Endothelial cell of umbilical vein (primary cell): ENCODE data around the gene ENO4. TPM values are rescaled to one million over a fixed set of nuclear protein-coding genes. Genes with fewer than 3 reads are reported as not detected.

Source experiments
- BruUV-seq: library from RNA; stranded (reverse); fragments of 400-500 nt; replicated peaks from 2 replicates; lab custom pipeline; 2021; lab: Mats Ljungman, UMichigan
- CTCF ChIA-PET: fragments of 300-600, 350-600 bp; sonication (Branson Sonifier 250); formaldehyde crosslinking; loops from one replicate; lab custom pipeline; 2021; ENCODE audit warnings: antibody characterized with exemption, inconsistent platforms; lab: Charles Lee
- POLR2A ChIA-PET: fragments of 300-600, 350-600 bp; sonication (Branson Sonifier 250); formaldehyde crosslinking; loops from one replicate; lab custom pipeline; 2021; ENCODE audit warnings: antibody characterized with exemption, inconsistent platforms; lab: Charles Lee
- DNase-seq: peaks from one replicate; pipeline ENCODE4 v3.0.0-alpha.2; 2011; ENCODE audit warnings: low read depth, low spot score
- FAIRE-seq: peaks from 2 replicates; lab custom pipeline; 2011; peaks lifted over from hg19 to GRCh38; lab: Jason Lieb, UNC
- H2AFZ ChIP-seq: 2 replicates; pipeline ENCODE4 v1.6.0; 2012; ENCODE audit warnings: low read depth, low read length, control low read depth, inconsistent platforms
- H3K27ac ChIP-seq: 2 replicates; pipeline ENCODE4 v1.5.1; 2011; ENCODE audit warnings: low read depth, mild to moderate bottlenecking, control low read depth, low read length, moderate library complexity; ENCODE audit not compliant: insufficient read depth
- H3K27me3 ChIP-seq, 2 experiments: 2 replicates each; pipeline versions ENCODE4 v1.6.0 to v1.6.1; 2011; ENCODE audit warnings: low read length in 2 of 2, mixed read lengths in 1 of 2; ENCODE audit not compliant: control insufficient read depth in 2 of 2, insufficient read depth in 2 of 2
- H3K36me3 ChIP-seq, 2 experiments: 2 replicates in 1 of 2; 3 replicates in 1 of 2; pipeline ENCODE4 v1.5.1; 2011; ENCODE audit warnings: low read length in 2 of 2, mild to moderate bottlenecking in 1 of 2, moderate library complexity in 1 of 2; ENCODE audit not compliant: control insufficient read depth in 2 of 2, insufficient read depth in 2 of 2; ENCODE audit errors: extremely low read depth in 1 of 2
- H3K4me1 ChIP-seq: 3 replicates; pipeline ENCODE4 v1.5.1; 2011; ENCODE audit warnings: mild to moderate bottlenecking, low read length; ENCODE audit not compliant: control insufficient read depth, insufficient read depth; ENCODE audit errors: extremely low read depth
- H3K4me2 ChIP-seq: 2 replicates; pipeline ENCODE4 v1.6.1; 2011; ENCODE audit warnings: low read length, control low read depth, mixed read lengths; ENCODE audit not compliant: insufficient read depth
- H3K4me3 ChIP-seq, 3 experiments: fragments of 200-600 bp in 1 of 3; sonication (generic), shearing (Covaris generic) in 1 of 3; replicated peaks in 1 of 3; 2 replicates each; pipeline ENCODE4 v1.5.1; 2011 to 2016; ENCODE audit warnings: control low read depth in 3 of 3, low read length in 3 of 3, mild to moderate bottlenecking in 2 of 3, inconsistent platforms in 1 of 3, low read depth in 1 of 3, moderate library complexity in 1 of 3; ENCODE audit not compliant: insufficient read depth in 1 of 3
- H3K79me2 ChIP-seq: 2 replicates; pipeline ENCODE4 v1.6.0; 2012; ENCODE audit warnings: low read length, inconsistent platforms; ENCODE audit not compliant: control insufficient read depth, insufficient read depth
- H3K9ac ChIP-seq: replicated peaks from 2 replicates; pipeline ENCODE3; 2011; ENCODE audit warnings: low read length, control low read depth; ENCODE audit not compliant: insufficient read depth; ENCODE audit errors: extremely low read depth
- H3K9me1 ChIP-seq: replicated peaks from 3 replicates; pipeline ENCODE4 v1.6.0; 2011; ENCODE audit warnings: mild to moderate bottlenecking, low read length; ENCODE audit not compliant: control insufficient read depth, insufficient read depth; ENCODE audit errors: extremely low read depth
- H3K9me3 ChIP-seq: replicated peaks from 2 replicates; pipeline ENCODE4 v1.5.1; 2012; ENCODE audit warnings: low read length, inconsistent platforms; ENCODE audit not compliant: control insufficient read depth, insufficient read depth
- H4K20me1 ChIP-seq: replicated peaks from 2 replicates; pipeline ENCODE3; 2011; ENCODE audit warnings: mild to moderate bottlenecking, low read length; ENCODE audit not compliant: control insufficient read depth, insufficient read depth; ENCODE audit errors: extremely low read depth
- CTCF ChIP-seq, 2 donors: IDR thresholded peaks; 1 replicate in 1 of 2; 2 replicates in 1 of 2; pipeline ENCODE4 v1.5.1; 2011; ENCODE audit warnings: low read length in 2 of 2, mild to moderate bottlenecking in 2 of 2, moderate library complexity in 2 of 2, control low read depth in 1 of 2, inconsistent platforms in 1 of 2, low read depth in 1 of 2; ENCODE audit not compliant: insufficient read depth in 1 of 2; ENCODE audit errors: extremely low read depth in 1 of 2
- EZH2 ChIP-seq: IDR thresholded peaks from 2 replicates; pipeline ENCODE4 v1.6.1; 2012; ENCODE audit warnings: borderline replicate concordance, low read depth, mild to moderate bottlenecking, moderate library complexity, low read length, inconsistent platforms; ENCODE audit not compliant: severe bottlenecking
- FOS ChIP-seq: IDR thresholded peaks from 2 replicates; pipeline ENCODE4 v1.6.1; 2011; ENCODE audit warnings: mild to moderate bottlenecking, low read length, moderate library complexity, borderline replicate concordance; ENCODE audit not compliant: insufficient read depth
- GATA2 ChIP-seq: IDR thresholded peaks from 2 replicates; pipeline ENCODE4 v1.7.0; 2011; ENCODE audit warnings: low read depth, mild to moderate bottlenecking, moderate library complexity, mixed read lengths, low read length; ENCODE audit not compliant: insufficient read length, insufficient read depth
- JUN ChIP-seq: IDR thresholded peaks from 2 replicates; pipeline ENCODE4 v1.6.1; 2011; ENCODE audit warnings: borderline replicate concordance, low read depth; ENCODE audit not compliant: insufficient read length, insufficient read depth
- MYC ChIP-seq: IDR thresholded peaks from one replicate; pipeline ENCODE4 v1.6.1; 2011; ENCODE audit warnings: mild to moderate bottlenecking, low read depth, low read length
- POLR2A ChIP-seq: IDR thresholded peaks from 2 replicates; pipeline ENCODE4 v1.6.1; 2012; ENCODE audit warnings: low read depth, mild to moderate bottlenecking, control low read depth, low read length
- POLR2AphosphoS5 ChIP-seq: IDR thresholded peaks from 2 replicates; pipeline ENCODE4 v1.6.1; 2012; ENCODE audit warnings: low read depth, mild to moderate bottlenecking, control low read depth, low read length, moderate library complexity; ENCODE audit not compliant: insufficient read depth
- dilution Hi-C: fragments of 300-500 bp; cut with MboI; formaldehyde crosslinking; loops from one replicate; pipeline ENCODE4 v1.15.0; 2019; ENCODE audit warnings: low sequenced_read_pairs; ENCODE audit not compliant: extremely low pct_ligation_motif_present
- intact Hi-C: fragments of 100-400 bp; cut with micrococcal nuclease; formaldehyde crosslinking; loops from one replicate; pipeline ENCODE4 v1.10.0; 2022
- polyA plus RNA-seq, 4 experiments: library from polyadenylated mRNA; depleted of rRNA in 3 of 4; stranded (reverse) in 3 of 4; unstranded in 1 of 4; fragments of >200 nt; gene quantifications; 2 replicates each; pipeline versions ENCODE4 v1.2.1 to v1.2.3, GENCODE V29; 2011 to 2012; ENCODE audit warnings: missing spikeins in 1 of 4
- total RNA-seq: library from RNA; stranded (reverse); gene quantifications from 2 replicates; pipeline ENCODE4 v1.2.3, GENCODE V29; 2021
- TF ChIP-seq, protein P1 (sequence below): IDR thresholded peaks from 2 replicates; pipeline ENCODE4 v1.6.1; 2011; ENCODE audit not compliant: insufficient read depth, insufficient read length

Gene ENO4
- total and polyA plus RNA-seq, 2 donors (not counting 3 experiments of a cell fraction or from before 2014, with no cell fraction given), result 0.08 TPM; not detected in 1

GRCh38 chr10:116848944-116849247 lies 403 bp upstream of the ENO4 start:
- intact Hi-C loops (loop anchor here (1.0 to 5.0 kb wide), 3 partner anchors 40 to 156 kb away; partner anchors contain the start of gene SHTN1), dilution Hi-C loops (no loop called here)
- ChIA-PET POLR2A (no interaction called here), CTCF (interaction anchor here (0.7 to 1.3 kb wide), 12 partner anchors 8 to 326 kb away, joined by 3 to 8 read pairs (median 4); no protein-coding TSS in a partner anchor)
- Histone ChIP-seq H2AFZ (peak overlapping the region; percentile 88), H3K27ac (no peak overlapping the region), H3K4me3 (peak overlapping the region; percentile 8 to 64 (median 37)), H3K79me2 (no peaks in the 10 kb centered on the region), H3K9me1 (no peaks in the 10 kb centered on the region), H3K36me3 (no peaks in the 10 kb centered on the region), H3K4me1 (peaks cover 2% of the 10 kb centered on the region), H3K9me3 (no peaks in the 10 kb centered on the region), H4K20me1 (no peaks in the 10 kb centered on the region), H3K9ac (peak overlapping the region; percentile 25), H3K4me2 (peak overlapping the region; percentile 18), H3K27me3 (peaks cover 17 to 19% of the 10 kb centered on the region in 2 experiments)
- TSS peak; percentile 60 for BruUV-seq
- peak; percentile 12 for FAIRE-seq
- TF ChIP-seq POLR2AphosphoS5 (no peak), JUN (no peak), CTCF (IDR thresholded peaks at IDR 0.05; ENCODE audit: extremely low read depth in 1 of 2, insufficient read depth in 1 of 2, low read depth in 1 of 2, low read length in 2 of 2) (no peak), FOS (no peak), EZH2 (no peak), GATA2 (no peak), MYC (no peak), POLR2A (no peak)
- TF ChIP-seq, protein P1, sequence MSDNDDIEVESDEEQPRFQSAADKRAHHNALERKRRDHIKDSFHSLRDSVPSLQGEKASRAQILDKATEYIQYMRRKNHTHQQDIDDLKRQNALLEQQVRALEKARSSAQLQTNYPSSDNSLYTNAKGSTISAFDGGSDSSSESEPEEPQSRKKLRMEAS, result no peak
- no peak for DNase-seq
